ENCODE results near the gene GINS1. TPM values are rescaled to one million over a fixed set of nuclear protein-coding genes. Genes with fewer than 3 reads are reported as not detected.

The GINS1 gene
- total RNA-seq, 1 experiment from 2014 or later, result 30.4 TPM

- H3K79me2 ChIP-seq (ENCODE audit: insufficient read depth, low read length), result no peaks in the 10 kb centered on the region
- H4K20me1 ChIP-seq (ENCODE audit: insufficient read depth), result no peaks in the 10 kb centered on the region
- POLR2A ChIA-PET, result no interaction called here
- no peaks in the 10 kb centered on the region for H3K9me3 ChIP-seq (ENCODE audit: control insufficient read depth in 1 of 2, insufficient read depth in 1 of 2, low read depth in 1 of 2, low read length in 2 of 2)
- H3K36me3 ChIP-seq (ENCODE audit: control insufficient read depth in 1 of 2, insufficient read depth in 2 of 2, low read length in 2 of 2), result no peaks in the 10 kb centered on the region; a peak in 1 of 4 replicates
- TF ChIP-seq REST (IDR thresholded peaks at IDR 0.05; ENCODE audit: low read depth) (no peak), JUND (IDR thresholded peaks at IDR 0.05) (no peak), MAX (IDR thresholded peaks at IDR 0.05) (no peak), SP1 (IDR thresholded peaks at IDR 0.05; ENCODE audit: low read depth) (no peak), EGR1 (IDR thresholded peaks at IDR 0.05; ENCODE audit: low read depth) (no peak)
- no TSS peak for BruUV-seq (replicated peaks)
- H3K27ac ChIP-seq (ENCODE audit: low read depth, low read length), result no peak overlapping the region
- intact Hi-C loops (cut with micrococcal nuclease), result no loop called here
- peaks cover under 1 to 2% of the 10 kb centered on the region in 2 experiments; a peak in 2 of 4 replicates for H3K4me1 ChIP-seq (ENCODE audit: control insufficient read depth in 1 of 2, insufficient read depth in 2 of 2, low read length in 2 of 2)
- H3K27me3 ChIP-seq (ENCODE audit: insufficient read depth, low read length), result no peaks in the 10 kb centered on the region
- no peak overlapping the region for H3K4me3 ChIP-seq (replicated peaks in 1 of 2; ENCODE audit: low read depth in 1 of 2, low read length in 2 of 2)
- no peak overlapping the region for H2AFZ ChIP-seq (ENCODE audit: low read depth, low read length, poor library complexity, severe bottlenecking)
- ATAC-seq, result no peak
- no peak overlapping the region for H3K9ac ChIP-seq (ENCODE audit: low read length)
- no peak overlapping the region for H3K4me2 ChIP-seq (ENCODE audit: low read length)
- CTCF ChIA-PET, result no interaction called here
- DNase-seq (ENCODE audit: low read depth, low spot score), result no peak
- no peaks in the 10 kb centered on the region for H3K9me2 ChIP-seq (ENCODE audit: insufficient read depth)
- RAD21 ChIA-PET (ENCODE audit: low non-redundant PET in 1 of 2, low total read pairs in 2 of 2, uncharacterized antibody in 2 of 2, unreplicated experiment in 2 of 2), result no interaction called here
Measured at GRCh38 chr20:25457886-25458680, 50.6 kb downstream of the GINS1 start.

All from HCT116 (cell line).